Activated T-cell treated with anti-CD3 and anti-CD28 coated beads for 48 hours (primary cell): ENCODE data around the gene PLXNC1.

ENCODE experiments used
- DNase-seq: peaks from one replicate; pipeline ENCODE4 v3.0.0-alpha.2; 2020; ENCODE audit warnings: low read depth

PLXNC1 gene

GRCh38 chr12:94242901-94243300 is 94.5 kb downstream of the PLXNC1 start:
- DNase-seq = no peak

DNA sequence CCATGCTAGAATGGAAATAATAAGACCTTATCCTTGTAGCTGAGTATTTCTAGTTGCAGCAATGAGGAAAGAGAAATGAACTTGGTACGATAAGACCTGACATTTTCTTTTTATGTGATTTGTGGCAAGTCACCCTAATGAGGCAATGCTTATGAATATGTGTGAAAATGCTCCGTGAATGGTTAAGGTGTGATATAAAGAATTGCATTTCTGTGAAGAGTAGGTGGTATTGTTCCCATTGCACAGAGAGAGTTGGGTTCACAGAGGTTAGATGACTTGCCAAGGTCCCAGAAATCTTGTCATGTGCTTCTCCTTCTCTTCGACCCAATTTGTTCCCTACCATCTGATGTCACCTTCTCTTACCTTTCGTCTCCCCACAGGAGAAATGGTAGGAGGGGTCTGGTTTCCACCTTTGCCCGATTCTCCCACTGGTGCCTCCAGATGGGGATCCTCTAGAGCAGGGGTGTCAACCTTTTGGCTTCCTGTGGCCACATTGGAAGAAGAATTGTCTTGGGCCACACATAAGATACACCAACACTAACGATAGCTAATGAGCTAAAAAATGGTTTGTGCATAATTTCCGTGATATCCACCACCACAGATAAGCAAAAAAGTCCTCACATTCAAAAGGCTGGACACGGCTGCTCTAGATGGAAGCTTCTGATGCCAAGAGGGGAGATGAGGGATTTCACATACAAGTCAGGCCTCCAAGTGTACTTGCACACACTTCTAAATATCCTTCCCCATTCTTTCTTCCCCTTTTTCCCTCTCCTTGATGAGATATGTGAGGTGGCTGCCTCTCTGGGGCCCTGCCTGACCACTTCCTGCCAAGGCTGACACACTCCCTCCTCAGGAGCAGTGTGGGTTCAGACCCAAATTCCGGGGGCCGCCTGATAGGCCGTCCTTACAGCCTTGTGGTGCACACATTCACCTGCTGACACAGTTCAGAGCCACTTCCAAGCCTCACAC is 96.1 kb downstream of the PLXNC1 start:
- DNase-seq = peak; percentile 42

- no peak for DNase-seq
These were observed 97.4 kb downstream of the PLXNC1 start for GRCh38 chr12:94245631-94246383.

GRCh38 chr12:94247246-94247645 is 98.9 kb downstream of the PLXNC1 start:
- no peak for DNase-seq

DNA sequence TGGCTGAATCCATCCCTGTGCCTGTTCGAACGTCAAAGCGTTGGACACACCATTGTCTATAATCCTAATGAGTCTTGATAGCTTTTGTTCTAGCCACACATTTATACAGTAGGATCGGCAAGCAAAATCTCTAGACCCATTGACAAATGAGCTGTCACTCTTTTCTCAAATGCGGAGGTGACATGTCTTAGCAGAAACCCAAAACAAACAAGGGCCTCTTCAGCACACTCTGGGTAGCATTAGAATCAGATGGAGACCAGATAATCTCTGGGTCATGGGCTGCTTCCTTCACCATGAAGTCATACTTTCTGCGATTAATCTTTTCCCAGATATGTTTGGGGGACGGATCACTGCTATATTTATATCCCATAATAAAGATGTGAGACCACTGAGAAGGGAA is 100.2 kb downstream of the PLXNC1 start:
- DNase-seq = no peak

- DNase-seq = no peak
These were observed 101.8 kb downstream of the PLXNC1 start for GRCh38 chr12:94250130-94250529.

GRCh38 chr12:94254270-94254669 is 105.9 kb downstream of the PLXNC1 start:
- DNase-seq = no peak

GRCh38 chr12:94255006-94255405 is 106.6 kb downstream of the PLXNC1 start:
- no peak for DNase-seq

DNA sequence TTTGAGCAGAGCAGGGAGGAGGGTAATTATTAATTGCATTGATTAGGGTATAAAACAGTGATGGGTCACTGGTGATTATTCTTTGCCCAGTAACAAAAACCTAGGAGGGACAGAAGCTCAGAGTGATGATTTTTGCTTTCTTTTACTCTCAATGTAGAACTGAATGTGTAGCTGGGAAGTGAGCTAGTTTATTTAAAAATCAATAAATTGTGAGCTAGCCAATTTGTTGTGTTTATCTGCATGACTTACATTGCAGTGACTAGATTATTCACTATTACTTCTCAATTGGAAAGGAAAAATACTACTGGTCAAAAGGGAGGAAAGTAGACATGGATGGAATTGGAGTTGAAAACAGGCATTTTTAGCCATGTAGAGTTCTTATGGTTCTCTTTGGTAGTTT is 107.1 kb downstream of the PLXNC1 start:
- DNase-seq = no peak

- DNase-seq = no peak
These were observed 110.2 kb downstream of the PLXNC1 start for GRCh38 chr12:94258593-94258992.

GRCh38 chr12:94260017-94260416 is 111.6 kb downstream of the PLXNC1 start:
- DNase-seq = no peak

DNA sequence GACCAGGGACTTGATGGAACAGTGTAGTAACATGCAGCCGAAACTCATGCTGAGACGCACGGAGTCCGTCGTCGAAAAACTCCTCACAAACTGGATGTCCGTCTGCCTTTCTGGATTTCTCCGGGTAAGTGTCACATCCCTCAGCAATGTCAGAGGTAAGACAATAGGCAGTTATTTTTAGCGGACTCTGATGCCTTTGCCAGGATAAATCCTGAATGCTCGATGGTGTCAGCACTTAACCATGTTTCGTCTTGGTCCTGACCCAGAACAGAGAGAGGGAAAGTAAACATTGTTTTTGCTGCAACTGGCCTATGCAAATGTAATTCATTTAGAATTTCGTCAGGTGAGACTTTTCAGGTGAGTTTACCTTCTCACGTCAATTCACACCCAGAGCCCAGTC is 112.3 kb downstream of the PLXNC1 start:
- DNase-seq = no peak

DNA sequence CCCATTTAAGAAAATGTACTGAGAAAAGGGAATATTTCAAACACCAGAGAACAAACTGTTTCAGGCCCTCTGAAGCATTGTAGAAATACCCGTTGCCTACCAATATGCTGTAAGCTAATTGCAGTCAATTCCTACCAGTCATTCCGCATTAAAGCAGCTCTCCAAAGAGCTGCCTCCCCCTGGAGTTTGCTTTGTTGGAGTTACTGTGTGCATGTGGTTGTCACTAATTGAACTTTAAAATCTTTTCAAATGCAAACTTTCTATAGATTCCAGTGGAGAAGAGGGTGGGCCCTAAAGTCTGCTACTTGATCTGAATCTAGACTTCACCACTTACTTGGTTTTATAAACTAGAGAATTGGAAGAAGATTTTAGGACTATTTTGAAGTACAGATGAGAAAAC is 112.7 kb downstream of the PLXNC1 start:
- DNase-seq = no peak

- no peak for DNase-seq
These were observed 113.4 kb downstream of the PLXNC1 start for GRCh38 chr12:94261786-94262185.

- DNase-seq = peak; percentile 62
These were observed 114.0 kb downstream of the PLXNC1 start for GRCh38 chr12:94262228-94263010.

- DNase-seq = peak; percentile 64
These were observed 114.8 kb downstream of the PLXNC1 start for GRCh38 chr12:94263011-94263811.

GRCh38 chr12:94263905-94264561 is 115.7 kb downstream of the PLXNC1 start:
- DNase-seq = no peak

GRCh38 chr12:94264736-94265485 is 116.5 kb downstream of the PLXNC1 start:
- no peak for DNase-seq

DNA sequence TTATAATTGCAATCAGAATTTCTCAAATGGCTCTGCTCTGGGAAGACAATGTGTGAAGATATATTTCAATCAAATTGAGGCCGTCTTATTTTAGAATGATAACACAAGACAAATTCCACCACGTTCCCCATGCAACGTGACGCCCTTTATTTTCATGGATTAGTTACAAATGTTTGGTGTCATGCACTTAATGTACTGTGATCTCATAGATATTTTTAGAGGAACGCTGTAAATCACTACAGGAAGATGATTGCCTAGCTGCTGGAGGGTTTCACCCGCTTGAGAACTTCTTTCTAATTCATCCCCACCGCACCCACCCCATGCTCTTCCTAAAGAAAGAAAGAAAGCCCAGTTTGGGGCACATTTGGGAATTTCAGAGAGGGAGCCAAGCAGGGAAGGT is 117.2 kb downstream of the PLXNC1 start:
- DNase-seq = no peak
